GM13976 (cell line): ENCODE results near the gene SHB.

ENCODE experiments used
- DNase-seq: peaks from one replicate; pipeline ENCODE4 v3.0.0; 2012; ENCODE audit warnings: low spot score
- in situ Hi-C: fragments of 300-500 bp; cut with MboI; formaldehyde crosslinking; loops from one replicate; pipeline ENCODE4 v1.12.0; 2022; ENCODE audit warnings: low sequenced_read_pairs, mixed read lengths, inconsistent platforms; ENCODE audit not compliant: unreplicated experiment
- TF ChIP-seq, protein P1 (sequence below): IDR thresholded peaks from 2 replicates; pipeline ENCODE4 v1.5.1; 2012; ENCODE audit warnings: borderline replicate concordance, mild to moderate bottlenecking; ENCODE audit not compliant: insufficient read depth; ENCODE audit errors: extremely low read depth, missing control alignments, control extremely low read depth

The SHB gene

DNA sequence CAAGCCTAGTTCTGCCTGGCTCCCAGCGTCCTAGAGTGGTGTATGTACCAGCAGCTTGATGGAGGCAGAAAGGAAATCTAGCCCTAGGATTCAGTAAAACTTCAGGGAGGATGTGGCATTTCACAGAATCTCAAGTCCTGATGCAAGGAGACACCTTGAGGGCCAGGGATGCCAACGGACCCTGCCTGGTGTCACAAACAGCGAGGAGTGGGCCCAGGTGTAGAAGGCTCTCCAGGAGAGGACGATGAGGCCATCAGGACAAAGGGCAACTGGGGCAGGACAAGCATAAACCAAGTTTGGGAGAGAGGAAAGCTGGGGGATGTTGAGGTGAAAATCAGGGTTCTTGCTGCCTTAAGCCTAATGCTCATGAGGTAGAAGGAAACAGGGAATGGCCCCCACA, 83.0 kb downstream of the SHB start:
- TF ChIP-seq, protein P1, sequence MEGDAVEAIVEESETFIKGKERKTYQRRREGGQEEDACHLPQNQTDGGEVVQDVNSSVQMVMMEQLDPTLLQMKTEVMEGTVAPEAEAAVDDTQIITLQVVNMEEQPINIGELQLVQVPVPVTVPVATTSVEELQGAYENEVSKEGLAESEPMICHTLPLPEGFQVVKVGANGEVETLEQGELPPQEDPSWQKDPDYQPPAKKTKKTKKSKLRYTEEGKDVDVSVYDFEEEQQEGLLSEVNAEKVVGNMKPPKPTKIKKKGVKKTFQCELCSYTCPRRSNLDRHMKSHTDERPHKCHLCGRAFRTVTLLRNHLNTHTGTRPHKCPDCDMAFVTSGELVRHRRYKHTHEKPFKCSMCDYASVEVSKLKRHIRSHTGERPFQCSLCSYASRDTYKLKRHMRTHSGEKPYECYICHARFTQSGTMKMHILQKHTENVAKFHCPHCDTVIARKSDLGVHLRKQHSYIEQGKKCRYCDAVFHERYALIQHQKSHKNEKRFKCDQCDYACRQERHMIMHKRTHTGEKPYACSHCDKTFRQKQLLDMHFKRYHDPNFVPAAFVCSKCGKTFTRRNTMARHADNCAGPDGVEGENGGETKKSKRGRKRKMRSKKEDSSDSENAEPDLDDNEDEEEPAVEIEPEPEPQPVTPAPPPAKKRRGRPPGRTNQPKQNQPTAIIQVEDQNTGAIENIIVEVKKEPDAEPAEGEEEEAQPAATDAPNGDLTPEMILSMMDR = no peak

DNA sequence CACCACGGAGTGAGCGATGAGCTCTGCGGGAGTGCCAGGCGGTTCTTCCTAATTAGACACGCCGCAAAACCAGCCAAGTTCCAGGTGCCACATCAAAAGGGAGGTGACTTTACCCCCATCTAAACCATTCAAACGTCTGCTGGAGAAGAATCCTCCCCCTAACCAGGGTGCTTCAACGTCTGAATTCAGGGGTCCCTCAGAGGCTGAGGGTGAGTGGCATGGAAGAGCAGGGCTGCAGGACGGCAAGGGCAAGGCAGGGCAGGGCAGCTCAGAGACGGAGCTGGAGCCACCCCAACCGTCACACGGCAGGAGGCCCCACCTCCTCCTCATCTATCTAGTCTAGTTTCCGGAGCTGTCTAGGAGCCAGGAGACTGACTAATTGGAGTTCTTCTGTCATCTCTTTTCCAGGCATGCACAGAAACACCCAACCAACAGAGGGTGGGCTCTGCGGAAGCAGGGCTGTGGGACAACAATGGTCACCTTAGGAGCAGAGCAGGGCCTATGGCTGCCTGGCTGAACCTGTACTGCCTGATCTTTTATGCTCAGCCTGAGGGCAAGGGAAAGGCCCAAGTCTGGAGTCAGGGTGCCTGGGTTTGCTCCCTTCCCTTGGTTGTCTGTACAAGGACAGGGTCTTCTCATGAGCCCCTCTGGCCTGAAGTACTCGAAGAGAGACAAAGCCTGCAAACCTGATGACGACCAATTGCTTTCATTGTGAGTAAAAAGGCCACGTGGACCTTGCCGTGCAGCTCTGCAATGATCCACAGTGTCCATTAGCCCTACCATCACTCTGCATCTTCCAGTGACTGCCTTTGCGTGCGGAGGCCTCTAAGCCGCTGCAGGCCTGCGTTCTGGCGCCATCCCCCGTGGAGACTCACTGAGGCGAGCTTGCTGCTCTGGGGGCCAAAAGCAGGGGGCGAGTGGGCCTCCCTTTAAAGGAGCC, 84.1 kb downstream of the SHB start:
- in situ Hi-C loops = no loop called here
- no peak for DNase-seq
- TF ChIP-seq, protein P1 = no peak

More for the DNA sequence above, 83.0 kb downstream of the SHB start:
- in situ Hi-C loops = no loop called here
- DNase-seq = no peak

DNA sequence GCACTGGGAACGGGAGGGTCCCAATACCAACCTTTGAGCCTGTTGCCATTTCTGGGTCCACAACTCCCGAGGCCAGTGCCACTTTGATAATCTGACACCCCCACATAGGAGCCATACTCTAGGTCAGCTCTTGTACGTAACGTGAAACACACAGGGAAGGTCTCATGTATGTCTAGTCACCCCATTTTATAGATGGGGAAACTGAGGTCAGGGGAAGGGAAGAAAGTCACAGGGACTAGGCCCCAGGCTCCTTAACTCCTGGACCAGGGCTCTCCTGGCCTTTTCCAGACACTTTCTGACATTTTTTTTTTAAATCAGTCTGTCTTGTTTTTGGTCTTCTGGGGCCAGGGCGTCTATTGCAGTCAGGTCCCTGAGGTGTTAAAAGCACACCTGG, 84.8 kb downstream of the SHB start:
- in situ Hi-C loops = no loop called here
- TF ChIP-seq, protein P1 = no peak
- no peak for DNase-seq

DNA sequence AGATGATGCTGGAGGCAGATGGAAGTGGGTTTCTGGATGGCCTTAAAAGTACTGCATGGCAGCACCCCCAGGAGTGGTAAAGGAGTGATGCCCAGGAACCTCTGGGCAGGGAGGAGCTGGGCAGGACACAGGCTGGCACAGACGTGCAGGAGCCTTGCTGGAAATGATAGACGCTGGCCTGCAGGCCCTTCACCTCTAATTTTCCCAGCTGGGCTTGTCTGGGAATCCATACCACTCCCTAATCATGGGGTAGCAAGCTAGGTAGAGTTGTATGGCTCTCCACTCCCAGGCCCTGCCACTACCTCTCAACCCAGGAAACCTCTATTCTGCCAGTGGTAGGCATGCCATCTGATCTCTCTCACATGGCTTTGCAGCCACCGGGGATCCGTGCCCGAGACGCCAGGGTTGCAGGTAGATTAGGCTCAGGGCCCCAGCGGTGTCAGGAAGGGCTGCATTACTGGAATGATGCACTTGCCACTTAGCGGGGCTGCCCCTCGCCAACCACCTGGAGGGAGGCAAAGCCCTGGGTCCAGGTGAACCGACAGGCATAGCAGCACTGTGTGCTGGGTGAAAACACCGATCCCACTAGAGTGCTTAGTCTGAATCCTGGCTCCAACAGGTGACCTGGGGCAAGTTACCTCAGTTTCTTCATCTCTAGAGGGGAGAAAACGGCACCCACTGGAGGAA, 85.5 kb downstream of the SHB start:
- TF ChIP-seq, protein P1 = no peak
- in situ Hi-C loops = no loop called here
- DNase-seq = no peak

DNA sequence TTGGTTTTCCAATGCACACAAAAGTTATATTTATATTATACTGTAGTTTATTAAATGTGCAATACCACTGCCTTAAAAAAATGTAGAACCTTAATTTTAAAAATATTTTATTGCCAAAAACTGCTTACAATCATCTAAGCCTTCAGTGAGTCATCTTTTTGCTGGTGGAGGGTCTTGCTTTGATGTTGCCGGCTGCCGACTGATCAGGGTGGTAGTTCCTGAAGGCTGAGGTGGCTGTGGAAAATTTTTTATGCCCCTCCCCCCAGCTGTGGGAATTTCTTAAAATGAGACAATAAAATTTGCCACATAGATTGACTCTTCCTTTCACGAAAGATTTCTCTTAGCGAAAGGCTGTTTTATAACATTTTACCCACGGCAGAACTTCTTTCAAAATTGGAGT, 89.2 kb downstream of the SHB start:
- TF ChIP-seq, protein P1 = no peak
- no peak for DNase-seq
- in situ Hi-C loops = no loop called here

DNA sequence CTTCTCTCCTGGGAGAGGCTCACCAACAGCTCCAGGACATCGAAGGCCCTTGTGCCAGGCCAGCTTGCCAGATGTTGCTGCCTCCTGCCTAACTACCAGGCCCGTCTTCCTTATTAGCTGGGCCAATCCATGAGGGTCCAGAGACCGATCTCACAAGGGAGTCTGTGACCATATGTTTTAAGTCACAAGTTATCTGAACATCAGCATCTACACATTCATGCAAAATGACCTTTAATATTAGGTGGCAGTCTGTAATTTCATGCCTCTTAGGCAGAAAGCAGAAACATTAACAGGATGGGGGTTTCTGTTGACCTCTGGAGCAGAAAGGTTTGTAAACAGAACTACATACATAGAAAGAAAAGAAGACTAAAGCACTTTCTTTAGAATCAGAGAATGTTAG, 90.0 kb downstream of the SHB start:
- TF ChIP-seq, protein P1 = no peak
- no peak for DNase-seq
- in situ Hi-C loops = no loop called here
